Measurements from ENCODE around the gene AGER.

DNA sequence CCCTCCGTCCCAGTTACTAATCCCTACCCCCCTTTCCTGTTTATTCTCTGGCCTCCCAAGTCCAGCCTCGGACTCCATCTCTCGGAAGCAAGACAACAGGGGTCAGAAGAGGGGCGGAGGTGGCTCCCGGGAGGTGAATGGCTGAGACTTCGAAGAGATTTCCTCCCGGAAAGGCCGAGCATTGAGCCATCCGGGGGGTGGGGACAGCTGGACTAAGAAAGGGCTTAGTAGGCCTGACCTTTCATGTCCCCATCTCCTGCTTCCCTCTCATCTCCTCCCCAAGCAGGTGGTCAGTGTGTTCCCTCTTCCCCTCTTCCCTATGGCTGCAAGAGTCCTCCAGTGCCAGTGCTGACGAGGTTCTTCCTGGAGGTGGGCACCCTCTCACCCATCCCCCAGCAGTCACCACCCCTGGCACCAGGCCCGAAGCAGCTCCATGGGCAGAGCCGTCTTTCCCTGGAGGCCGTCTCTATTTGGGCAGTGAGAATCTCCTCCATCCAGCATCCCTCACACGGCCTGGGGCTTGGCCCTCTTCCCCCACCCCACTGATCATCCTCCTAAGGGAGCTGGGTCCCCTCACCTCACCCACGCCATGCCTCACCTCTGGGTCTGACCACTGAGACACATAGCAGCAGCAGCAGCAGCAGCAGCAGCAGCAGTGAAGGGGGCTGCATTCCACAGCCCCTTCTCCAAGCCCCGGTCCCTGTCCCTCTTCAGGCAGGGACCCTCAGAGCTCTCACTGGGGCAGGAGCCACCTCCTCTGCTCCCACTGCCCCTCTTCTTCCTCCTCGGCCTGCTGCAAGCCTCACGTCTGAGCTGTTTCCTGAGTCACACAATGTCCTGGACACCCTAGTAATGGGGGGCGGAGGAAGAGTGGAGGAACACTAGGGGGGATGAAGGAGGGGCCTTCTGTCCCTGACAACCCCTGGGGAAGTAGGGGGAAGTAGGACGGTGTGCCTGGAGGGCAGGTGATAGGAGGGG lies 39.5 kb upstream of the AGER start, which contains the start of gene NOTCH4:
- TF ChIP-seq ZFP30 (CRISPR knock-in tag; IDR thresholded peaks at IDR 0.05) (no peak), ARNTL (CRISPR knock-in tag; IDR thresholded peaks at IDR 0.05; ENCODE audit: borderline replicate concordance, low read depth) (no peak), ZFP3 (CRISPR knock-in tag; IDR thresholded peaks at IDR 0.05) (no peak), ZNF8 (CRISPR knock-in tag; IDR thresholded peaks at IDR 0.05) (no peak), ISL1 (CRISPR knock-in tag; IDR thresholded peaks at IDR 0.05) (no peak), ZC3H10 (CRISPR knock-in tag; IDR thresholded peaks at IDR 0.05) (no peak), TOX (CRISPR knock-in tag; IDR thresholded peaks at IDR 0.05; ENCODE audit: borderline replicate concordance) (no peak), RARB (CRISPR knock-in tag; IDR thresholded peaks at IDR 0.05) (no peak), BACH2 (CRISPR knock-in tag; IDR thresholded peaks at IDR 0.05; ENCODE audit: borderline replicate concordance) (no peak)
- TF ChIP-seq, protein P1, sequence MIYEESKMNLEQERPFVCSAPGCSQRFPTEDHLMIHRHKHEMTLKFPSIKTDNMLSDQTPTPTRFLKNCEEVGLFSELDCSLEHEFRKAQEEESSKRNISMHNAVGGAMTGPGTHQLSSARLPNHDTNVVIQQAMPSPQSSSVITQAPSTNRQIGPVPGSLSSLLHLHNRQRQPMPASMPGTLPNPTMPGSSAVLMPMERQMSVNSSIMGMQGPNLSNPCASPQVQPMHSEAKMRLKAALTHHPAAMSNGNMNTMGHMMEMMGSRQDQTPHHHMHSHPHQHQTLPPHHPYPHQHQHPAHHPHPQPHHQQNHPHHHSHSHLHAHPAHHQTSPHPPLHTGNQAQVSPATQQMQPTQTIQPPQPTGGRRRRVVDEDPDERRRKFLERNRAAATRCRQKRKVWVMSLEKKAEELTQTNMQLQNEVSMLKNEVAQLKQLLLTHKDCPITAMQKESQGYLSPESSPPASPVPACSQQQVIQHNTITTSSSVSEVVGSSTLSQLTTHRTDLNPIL (CRISPR knock-in tag; IDR thresholded peaks at IDR 0.05; ENCODE audit: low read depth) = no peak
- TF ChIP-seq, protein P2, sequence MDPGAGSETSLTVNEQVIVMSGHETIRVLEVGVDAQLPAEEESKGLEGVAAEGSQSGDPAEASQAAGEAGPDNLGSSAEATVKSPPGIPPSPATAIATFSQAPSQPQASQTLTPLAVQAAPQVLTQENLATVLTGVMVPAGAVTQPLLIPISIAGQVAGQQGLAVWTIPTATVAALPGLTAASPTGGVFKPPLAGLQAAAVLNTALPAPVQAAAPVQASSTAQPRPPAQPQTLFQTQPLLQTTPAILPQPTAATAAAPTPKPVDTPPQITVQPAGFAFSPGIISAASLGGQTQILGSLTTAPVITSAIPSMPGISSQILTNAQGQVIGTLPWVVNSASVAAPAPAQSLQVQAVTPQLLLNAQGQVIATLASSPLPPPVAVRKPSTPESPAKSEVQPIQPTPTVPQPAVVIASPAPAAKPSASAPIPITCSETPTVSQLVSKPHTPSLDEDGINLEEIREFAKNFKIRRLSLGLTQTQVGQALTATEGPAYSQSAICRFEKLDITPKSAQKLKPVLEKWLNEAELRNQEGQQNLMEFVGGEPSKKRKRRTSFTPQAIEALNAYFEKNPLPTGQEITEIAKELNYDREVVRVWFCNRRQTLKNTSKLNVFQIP (CRISPR knock-in tag; IDR thresholded peaks at IDR 0.05; ENCODE audit: borderline replicate concordance, low read depth) = no peak
